ENCODE data around the gene CACNA1F.

CACNA1F gene

GRCh38 chrX:49165901-49166881 is 66.9 kb downstream of the CACNA1F start:
- Histone ChIP-seq H2BK120ac (ENCODE audit: low read depth, low read length) (peak overlapping the region; percentile 19), H3K27ac (ENCODE audit: low read length, poor library complexity, severe bottlenecking) (peak overlapping the region; percentile 73), H2BK12ac (ENCODE audit: low read length in 2 of 2) (peak overlapping the region in 1 of 2 experiments; percentile 54), H3K4ac (ENCODE audit: low read depth in 1 of 2, low read length in 2 of 2) (peak overlapping the region; percentile 67 to 73), H4K91ac (ENCODE audit: low read length) (peak overlapping the region; percentile 61), H2AK5ac (ENCODE audit: low read length, severe bottlenecking) (no peak overlapping the region), H2AFZ (ENCODE audit: low read depth, low read length) (peak overlapping the region; percentile 46), H3K36me3 (ENCODE audit: control insufficient read depth in 1 of 2, insufficient read depth in 2 of 2, low read depth in 1 of 2, low read length in 2 of 2) (no peaks in the 10 kb centered on the region), H3K9ac (ENCODE audit: low read length) (peak overlapping the region; percentile 88), H3K4me1 (ENCODE audit: control insufficient read depth, insufficient read depth, low read depth, low read length) (peaks cover 8% of the 10 kb centered on the region), H3K4me3 (ENCODE audit: insufficient read depth in 1 of 2, low read depth in 1 of 2, low read length in 2 of 2) (peak overlapping the region in 1 of 2 experiments; percentile 75), H3K4me2 (ENCODE audit: low read length, poor library complexity, severe bottlenecking) (peak overlapping the region; percentile 70), H3K79me1 (replicated peaks; ENCODE audit: low read length, poor library complexity, severe bottlenecking) (no peaks in the 10 kb centered on the region), H3K23ac (ENCODE audit: low read length in 2 of 2) (no peak overlapping the region), H3K9me3 (ENCODE audit: control insufficient read depth, low read length) (no peaks in the 10 kb centered on the region), H2BK5ac (ENCODE audit: low read depth, low read length, poor library complexity, severe bottlenecking) (peak overlapping the region; percentile 69), H3K18ac (ENCODE audit: low read depth in 1 of 2, low read length in 2 of 2) (peak overlapping the region; percentile 62 to 76), H3K27me3 (ENCODE audit: control insufficient read depth in 1 of 2, insufficient read depth in 1 of 2, low read length in 2 of 2) (no peaks in the 10 kb centered on the region), H4K8ac (ENCODE audit: low read length) (peak overlapping the region; percentile 77), H3K14ac (ENCODE audit: low read length in 2 of 2) (peak overlapping the region in 1 of 2 experiments; percentile 32), H2BK15ac (ENCODE audit: low read depth, poor library complexity, severe bottlenecking) (peak overlapping the region; percentile 94)
- peak; percentile 76 for DNase-seq
- 12% methylated on average over 26 of the region's 61 CpGs for WGBS

GRCh38 chrX:49164589-49165360 is 68.4 kb downstream of the CACNA1F start:
- WGBS, result 98% methylated on average over 31 of the region's 31 CpGs
- H3K9ac ChIP-seq (ENCODE audit: low read length), result no peak overlapping the region
- H2AFZ ChIP-seq (ENCODE audit: low read depth, low read length), result no peak overlapping the region
- no peaks in the 10 kb centered on the region for H3K79me1 ChIP-seq (replicated peaks; ENCODE audit: low read length, poor library complexity, severe bottlenecking)
- no peaks in the 10 kb centered on the region for H3K36me3 ChIP-seq (ENCODE audit: control insufficient read depth in 1 of 2, insufficient read depth in 2 of 2, low read depth in 1 of 2, low read length in 2 of 2)
- no peak overlapping the region for H4K8ac ChIP-seq (ENCODE audit: low read length)
- H3K4me3 ChIP-seq (ENCODE audit: insufficient read depth in 1 of 2, low read depth in 1 of 2, low read length in 2 of 2), result no peak overlapping the region
- H3K18ac ChIP-seq (ENCODE audit: low read depth in 1 of 2, low read length in 2 of 2), result peak overlapping the region in 1 of 2 experiments; percentile 24
- no peak overlapping the region for H2BK15ac ChIP-seq (ENCODE audit: low read depth, poor library complexity, severe bottlenecking)
- no peaks in the 10 kb centered on the region for H3K9me3 ChIP-seq (ENCODE audit: control insufficient read depth, low read length)
- DNase-seq, result no peak
- H3K27ac ChIP-seq (ENCODE audit: low read length, poor library complexity, severe bottlenecking), result peak overlapping the region; percentile 14
- H2AK5ac ChIP-seq (ENCODE audit: low read length, severe bottlenecking), result no peak overlapping the region
- H3K4ac ChIP-seq (ENCODE audit: low read depth in 1 of 2, low read length in 2 of 2), result no peak overlapping the region
- no peak overlapping the region for H2BK120ac ChIP-seq (ENCODE audit: low read depth, low read length)
- H3K27me3 ChIP-seq (ENCODE audit: control insufficient read depth in 1 of 2, insufficient read depth in 1 of 2, low read length in 2 of 2), result no peaks in the 10 kb centered on the region
- peak overlapping the region; percentile 68 for H4K91ac ChIP-seq (ENCODE audit: low read length)
- no peak overlapping the region for H2BK5ac ChIP-seq (ENCODE audit: low read depth, low read length, poor library complexity, severe bottlenecking)
- H2BK12ac ChIP-seq (ENCODE audit: low read length in 2 of 2), result peak overlapping the region in 1 of 2 experiments; percentile 90
- no peak overlapping the region for H3K4me2 ChIP-seq (ENCODE audit: low read length, poor library complexity, severe bottlenecking)
- H3K23ac ChIP-seq (ENCODE audit: low read length in 2 of 2), result no peak overlapping the region
- peaks cover 8% of the 10 kb centered on the region for H3K4me1 ChIP-seq (ENCODE audit: control insufficient read depth, insufficient read depth, low read depth, low read length)
- no peak overlapping the region for H3K14ac ChIP-seq (ENCODE audit: low read length in 2 of 2)

- Histone ChIP-seq H2BK120ac (ENCODE audit: low read depth, low read length) (no peak overlapping the region), H3K4me1 (ENCODE audit: control insufficient read depth, insufficient read depth, low read depth, low read length) (peaks cover 8% of the 10 kb centered on the region), H3K4ac (ENCODE audit: low read depth in 1 of 2, low read length in 2 of 2) (peak overlapping the region in 1 of 2 experiments; percentile 41), H3K4me3 (ENCODE audit: insufficient read depth in 1 of 2, low read depth in 1 of 2, low read length in 2 of 2) (peak overlapping the region; percentile 53 to 73), H4K91ac (ENCODE audit: low read length) (peak overlapping the region; percentile 61), H2AFZ (ENCODE audit: low read depth, low read length) (peak overlapping the region; percentile 23), H2BK12ac (ENCODE audit: low read length in 2 of 2) (no peak overlapping the region), H4K8ac (ENCODE audit: low read length) (peak overlapping the region; percentile 96), H2BK5ac (ENCODE audit: low read depth, low read length, poor library complexity, severe bottlenecking) (no peak overlapping the region), H3K27me3 (ENCODE audit: control insufficient read depth in 1 of 2, insufficient read depth in 1 of 2, low read length in 2 of 2) (no peaks in the 10 kb centered on the region), H2AK5ac (ENCODE audit: low read length, severe bottlenecking) (no peak overlapping the region), H3K27ac (ENCODE audit: low read length, poor library complexity, severe bottlenecking) (peak overlapping the region; percentile 85), H3K79me1 (replicated peaks; ENCODE audit: low read length, poor library complexity, severe bottlenecking) (no peaks in the 10 kb centered on the region), H3K9ac (ENCODE audit: low read length) (peak overlapping the region; percentile 82), H3K4me2 (ENCODE audit: low read length, poor library complexity, severe bottlenecking) (peak overlapping the region; percentile 50), H3K23ac (ENCODE audit: low read length in 2 of 2) (no peak overlapping the region), H2BK15ac (ENCODE audit: low read depth, poor library complexity, severe bottlenecking) (no peak overlapping the region), H3K9me3 (ENCODE audit: control insufficient read depth, low read length) (no peaks in the 10 kb centered on the region), H3K36me3 (ENCODE audit: control insufficient read depth in 1 of 2, insufficient read depth in 2 of 2, low read depth in 1 of 2, low read length in 2 of 2) (no peaks in the 10 kb centered on the region), H3K18ac (ENCODE audit: low read depth in 1 of 2, low read length in 2 of 2) (peak overlapping the region; percentile 54 to 78), H3K14ac (ENCODE audit: low read length in 2 of 2) (no peak overlapping the region)
- DNase-seq, result peak; percentile 84
- WGBS, result 3% methylated on average over 62 of the region's 69 CpGs
Observed at GRCh38 chrX:49163555-49164419, 69.4 kb downstream of the CACNA1F start.
